HG03025 (cell line): Measurements from ENCODE around the gene IP6K2.
"Not testable (repeated sequence)": the region's sequence is repeated elsewhere in the genome, so short reads cannot be mapped to it uniquely, and the experiment has no call there.

Experiments used
- ATAC-seq: cut with Tn5 transposase; IDR thresholded peaks from one replicate; pipeline ENCODE4 v1.9.1; 2021; ENCODE audit warnings: mild to moderate bottlenecking, moderate library complexity; ENCODE audit not compliant: unreplicated experiment, low FRiP score

Gene IP6K2

DNA sequence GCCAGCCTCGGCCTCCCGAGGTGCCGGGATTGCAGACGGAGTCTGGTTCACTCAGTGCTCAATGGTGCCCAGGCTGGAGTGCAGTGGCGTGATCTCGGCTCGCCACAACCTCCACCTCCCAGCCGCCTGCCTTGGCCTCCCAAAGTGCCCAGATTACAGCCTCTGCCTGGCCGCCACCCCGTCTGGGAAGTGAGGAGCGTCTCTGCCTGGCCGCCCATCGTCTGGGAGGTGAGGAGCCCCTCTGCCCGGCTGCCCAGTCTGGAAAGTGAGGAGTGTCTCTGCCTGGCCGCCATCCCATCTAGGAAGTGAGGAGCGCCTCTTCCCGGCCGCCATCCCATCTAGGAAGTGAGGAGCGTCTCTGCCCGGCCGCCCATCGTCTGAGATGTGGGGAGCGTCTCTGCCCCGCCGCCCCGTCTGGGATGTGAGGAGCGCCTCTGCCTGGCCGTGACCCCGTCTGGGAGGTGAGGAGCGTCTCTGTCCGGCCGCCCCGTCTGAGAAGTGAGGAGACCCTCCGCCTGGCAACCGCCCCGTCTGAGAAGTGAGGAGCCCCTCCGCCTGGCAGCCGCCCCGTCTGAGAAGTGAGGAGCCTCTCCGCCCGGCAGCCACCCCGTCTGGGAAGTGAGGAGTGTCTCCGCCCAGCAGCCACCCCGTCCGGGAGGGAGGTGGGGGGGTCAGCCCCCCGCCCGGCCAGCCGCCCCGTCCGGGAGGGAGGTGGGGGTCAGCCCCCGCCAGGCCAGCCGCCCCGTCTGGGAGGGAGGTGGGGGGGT, 16.9 kb upstream of the IP6K2 start:
- ATAC-seq, result not testable (repeated sequence)

DNA sequence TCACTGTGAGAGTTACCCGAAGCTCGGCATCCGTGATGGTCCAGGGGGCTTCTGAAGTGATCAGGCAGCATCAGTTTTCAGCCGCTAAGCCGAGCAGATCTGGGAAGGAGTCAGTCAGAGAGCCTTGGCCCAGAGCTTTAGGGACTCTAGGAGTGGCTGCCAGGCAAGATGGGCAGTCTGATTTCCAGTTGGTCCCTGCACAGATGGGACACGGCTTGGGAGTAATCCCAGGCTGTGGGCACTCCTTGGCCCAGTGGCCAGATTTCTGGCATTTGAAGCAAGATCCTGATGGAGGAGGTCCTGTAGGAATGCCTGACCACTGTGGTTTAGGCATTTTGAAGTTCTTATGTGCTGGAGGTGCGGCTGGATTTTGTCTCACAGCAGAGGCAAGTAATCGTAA, 10.5 kb upstream of the IP6K2 start:
- no peak for ATAC-seq

DNA sequence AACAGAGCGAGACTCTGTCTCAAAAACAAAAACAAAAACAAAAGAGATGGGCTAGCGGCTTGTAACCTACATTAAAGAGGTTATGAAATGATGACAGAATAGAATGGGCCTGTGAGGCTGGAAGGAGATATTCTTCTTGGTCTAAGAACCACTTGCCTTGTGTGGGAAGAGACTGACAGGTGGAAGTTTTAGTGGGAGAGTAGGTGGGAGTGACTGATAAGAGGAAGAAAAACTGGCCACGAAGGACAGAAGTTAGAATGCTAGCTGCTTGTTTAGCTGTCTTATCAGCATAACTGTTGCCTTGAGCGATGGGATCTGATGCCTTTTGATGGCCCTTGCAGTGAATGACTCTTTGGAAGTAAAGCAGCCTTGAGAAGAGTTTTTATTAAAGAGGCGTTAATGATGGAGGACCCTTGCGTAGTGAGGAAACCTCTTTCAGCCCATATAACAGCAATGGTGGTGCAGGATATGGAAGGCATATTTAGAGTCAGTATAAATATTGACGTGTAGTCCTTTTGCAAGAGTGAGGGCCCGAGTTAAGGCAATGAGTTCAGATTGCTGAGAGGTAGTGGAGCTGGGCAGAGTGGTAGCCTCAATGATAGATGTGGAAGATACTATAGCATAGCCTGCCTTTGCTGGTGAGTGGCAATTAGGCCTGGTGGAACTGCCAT, 8.3 kb upstream of the IP6K2 start:
- not testable (repeated sequence) for ATAC-seq

DNA sequence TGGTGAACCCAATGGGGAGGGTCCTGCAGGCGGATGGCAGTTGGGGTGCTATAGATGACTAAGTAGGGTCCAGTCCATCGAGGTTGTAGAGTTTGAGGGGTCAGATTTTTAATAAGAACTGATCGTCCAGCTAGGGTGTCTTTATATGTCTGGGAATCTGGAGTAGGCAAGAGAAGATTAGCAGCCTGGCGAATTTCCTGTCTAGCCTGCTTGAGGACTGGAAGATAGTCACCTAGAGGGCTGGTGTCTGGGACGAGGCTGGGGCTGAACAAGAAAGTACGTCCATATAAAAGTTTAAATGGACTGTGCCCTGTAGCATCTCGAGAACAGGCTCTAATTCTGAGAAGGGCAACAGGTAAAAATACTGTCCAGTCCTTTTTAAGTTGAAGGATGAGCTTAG, 6.7 kb upstream of the IP6K2 start:
- ATAC-seq, result no peak

DNA sequence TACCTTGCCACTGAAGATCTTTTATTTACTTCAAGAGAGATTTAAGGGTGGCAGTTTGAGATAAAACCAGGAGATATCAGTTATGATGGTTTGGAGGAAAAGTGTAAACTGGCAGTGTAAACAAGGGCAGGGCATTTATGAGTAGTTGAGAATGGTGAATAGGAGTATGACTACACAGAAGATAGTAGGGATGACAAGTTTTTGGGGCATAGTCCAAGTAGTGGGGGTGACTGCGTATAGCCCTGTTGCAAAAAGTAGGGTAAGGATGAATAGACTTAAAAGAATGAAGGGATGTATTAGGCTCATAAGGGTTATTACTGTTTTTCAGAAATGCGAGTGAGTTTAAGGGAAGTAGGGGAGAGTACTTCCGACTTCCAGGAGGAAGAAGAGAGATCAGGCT, 6.3 kb upstream of the IP6K2 start:
- not testable (repeated sequence) for ATAC-seq

DNA sequence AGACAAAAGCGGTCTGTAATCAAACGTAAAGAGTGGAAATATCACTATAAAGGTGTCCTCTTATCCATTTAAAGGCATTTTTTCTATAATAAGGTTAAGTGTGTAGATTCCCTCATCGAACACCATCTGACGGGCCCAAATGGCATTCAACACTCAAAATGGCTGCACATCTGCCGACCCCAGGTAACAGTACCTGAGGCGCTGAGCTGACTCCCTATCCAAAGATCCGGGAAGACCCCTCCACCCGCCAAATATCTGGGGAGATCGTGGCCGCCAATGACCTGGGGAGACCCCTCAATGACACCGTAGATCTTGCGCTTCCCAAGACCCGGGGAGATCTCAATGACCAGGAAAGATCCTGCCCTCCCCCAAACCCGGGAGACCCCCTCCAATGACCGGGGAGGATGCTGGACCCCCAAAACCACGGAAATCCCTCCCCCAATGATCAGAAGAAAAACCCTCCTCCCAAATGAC, 476 bp downstream of the IP6K2 start:
- ATAC-seq, result no peak

DNA sequence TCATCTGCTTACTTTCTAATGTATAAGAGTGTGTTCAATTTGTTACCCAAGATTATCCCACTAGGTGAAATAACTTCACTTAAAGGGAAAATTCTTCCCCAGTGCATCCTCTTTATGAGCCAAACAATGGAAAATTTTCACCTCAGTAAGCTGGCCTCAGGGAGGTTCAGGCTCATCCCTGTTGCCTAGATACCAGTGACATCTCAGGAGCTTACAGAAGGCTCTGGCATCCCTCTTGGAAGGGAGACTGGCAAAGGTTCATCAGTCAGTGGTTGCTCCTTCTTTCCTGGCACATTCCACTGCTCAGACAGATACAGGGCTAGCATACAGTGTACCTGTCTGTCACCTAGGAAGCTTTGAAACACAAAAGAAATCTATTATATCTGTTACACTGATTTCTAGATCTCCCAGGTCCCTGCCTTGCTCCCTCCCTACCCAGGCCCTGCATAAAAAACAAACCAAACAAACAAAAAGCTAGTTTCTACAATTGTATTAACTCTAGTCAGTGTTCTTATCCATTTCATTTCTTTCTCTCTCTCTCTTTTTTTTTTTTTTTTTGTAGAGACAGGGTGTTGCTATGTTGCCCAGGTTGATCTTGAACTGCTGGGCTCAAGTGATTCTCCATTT, 1.7 kb downstream of the IP6K2 start:
- ATAC-seq, result no peak

DNA sequence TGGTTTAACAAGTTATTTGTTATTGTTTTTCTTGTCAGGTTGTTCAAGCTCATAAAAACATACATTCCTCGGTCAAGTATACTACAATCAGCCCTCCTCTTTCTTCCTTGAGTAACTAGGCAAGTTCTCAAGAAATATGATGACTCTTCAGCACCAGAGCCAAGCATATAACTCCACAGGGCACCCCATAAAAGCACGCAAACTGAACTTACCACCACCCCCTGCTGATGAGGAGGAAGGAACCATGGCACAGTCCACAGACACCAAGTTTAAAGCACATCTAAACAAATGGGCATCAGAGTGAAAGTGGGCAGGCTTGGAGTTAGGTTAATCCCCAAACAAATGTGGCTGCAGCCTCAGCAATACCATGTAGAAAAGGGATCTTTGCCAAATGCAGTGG, 5.3 kb downstream of the IP6K2 start:
- no peak for ATAC-seq

DNA sequence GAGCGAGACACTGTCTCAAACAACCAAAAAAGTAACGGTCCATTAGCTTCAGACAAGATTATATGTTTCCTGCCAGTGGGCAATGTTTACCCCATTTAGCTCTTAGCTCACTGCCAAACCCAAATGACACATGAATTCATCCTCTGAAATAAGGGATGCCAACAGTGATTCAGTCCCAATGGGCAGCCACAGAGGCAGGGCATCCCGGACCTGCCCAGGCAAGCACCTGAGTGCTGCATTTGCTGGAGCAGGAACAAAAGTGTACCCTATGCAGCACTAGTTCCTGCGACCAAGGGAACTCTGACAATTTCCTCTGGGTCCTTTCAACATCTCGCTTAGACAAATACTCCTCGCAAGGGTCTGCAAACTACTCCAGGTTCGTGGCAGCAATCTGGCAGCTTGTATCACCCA, 8.0 kb downstream of the IP6K2 start:
- no peak for ATAC-seq

DNA sequence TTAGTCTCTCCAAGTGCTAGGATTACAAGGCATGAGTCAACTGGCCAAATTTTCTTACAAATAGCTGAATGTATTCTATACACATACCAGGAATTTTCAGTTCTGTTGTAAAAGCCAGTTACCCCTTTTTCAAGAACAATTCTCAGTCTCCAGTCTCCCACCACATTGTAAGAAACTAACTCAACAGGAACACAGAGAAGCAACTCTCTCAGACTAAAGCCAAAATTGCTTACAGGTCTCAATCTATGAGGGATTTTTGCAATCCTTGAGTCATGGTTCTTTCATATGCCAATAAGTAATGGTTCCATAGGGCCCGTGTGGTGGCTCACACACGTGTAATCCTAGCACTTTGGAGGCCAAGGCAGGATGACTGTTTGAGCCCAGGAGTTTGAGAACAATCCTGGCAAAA, 8.5 kb downstream of the IP6K2 start:
- no peak for ATAC-seq

DNA sequence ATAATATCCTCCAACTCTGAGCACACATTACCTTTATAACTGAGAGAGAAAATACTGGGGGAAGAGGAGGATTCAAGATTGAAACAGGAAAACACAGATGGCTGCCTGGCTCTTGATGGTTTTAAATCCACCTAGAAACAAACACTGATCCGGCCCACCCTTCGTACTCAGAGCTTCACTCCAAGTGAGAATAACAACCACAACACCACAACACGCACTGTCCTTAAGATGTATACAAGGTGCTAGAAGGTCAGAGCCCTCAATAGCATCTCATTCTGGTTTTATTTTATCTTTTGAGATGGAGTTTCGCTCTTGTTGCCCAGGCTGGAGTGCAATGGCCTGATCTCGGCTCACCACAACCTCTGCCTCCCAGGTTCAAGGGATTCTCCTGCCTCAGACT, 9.9 kb downstream of the IP6K2 start:
- no peak for ATAC-seq

DNA sequence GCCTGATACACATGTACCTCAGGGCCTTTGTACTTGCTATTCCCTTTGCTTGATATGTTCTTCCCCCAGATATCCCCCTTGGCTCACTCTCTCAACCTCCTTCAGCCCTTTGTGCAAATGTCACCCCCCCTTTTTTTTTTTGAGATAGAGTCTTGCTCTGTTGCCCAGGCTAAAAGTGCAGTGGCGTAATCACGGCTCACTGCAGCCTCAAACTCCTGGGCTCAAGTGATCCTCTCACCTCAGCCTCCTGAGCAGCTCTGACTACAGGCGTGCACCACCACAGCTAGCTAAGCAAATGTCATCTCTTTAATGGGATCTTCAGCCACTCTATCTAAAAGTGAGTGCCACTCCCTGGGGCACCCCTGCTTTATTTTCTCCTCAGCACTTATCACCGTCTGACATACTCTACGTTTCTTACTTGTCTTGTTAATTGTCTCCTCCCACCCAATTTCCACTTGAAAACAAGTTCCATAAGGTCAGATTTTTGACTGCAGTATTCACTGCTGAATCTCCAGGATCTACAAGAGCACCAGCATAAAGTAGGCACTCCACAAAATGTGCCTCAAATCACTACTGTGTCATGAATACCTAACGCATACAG, 14.6 kb downstream of the IP6K2 start:
- no peak for ATAC-seq

DNA sequence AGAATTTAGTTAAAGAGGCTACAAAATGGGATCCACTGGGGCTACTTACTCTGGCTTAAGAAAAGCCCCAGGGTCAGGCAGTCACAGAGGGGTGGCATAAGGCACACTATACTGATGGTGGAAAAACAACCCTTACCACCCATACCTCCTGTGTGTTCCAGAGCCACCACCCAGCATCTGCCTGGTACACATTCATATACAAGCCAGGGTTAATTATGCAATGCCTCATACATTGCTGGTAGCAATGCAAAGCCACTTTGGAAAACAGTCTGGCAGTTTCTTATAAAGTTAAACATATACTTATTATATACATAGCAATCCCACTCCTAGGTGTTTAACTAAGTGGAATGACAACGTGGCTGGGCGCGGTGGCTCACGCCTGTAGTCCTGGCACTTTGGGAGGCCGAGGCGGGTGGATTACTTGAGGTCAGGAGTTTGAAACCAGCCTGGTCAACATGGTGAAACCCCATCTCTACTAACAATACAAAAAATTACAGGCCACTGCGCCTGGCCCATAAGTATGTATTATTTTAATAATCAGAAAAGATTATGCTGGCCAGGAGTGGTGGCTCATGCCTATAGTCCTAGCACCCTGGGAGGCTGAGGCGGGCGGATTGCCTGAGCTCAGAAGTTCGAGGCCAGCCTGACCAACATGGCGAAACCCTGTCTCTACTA, 16.2 kb downstream of the IP6K2 start:
- ATAC-seq, result no peak

DNA sequence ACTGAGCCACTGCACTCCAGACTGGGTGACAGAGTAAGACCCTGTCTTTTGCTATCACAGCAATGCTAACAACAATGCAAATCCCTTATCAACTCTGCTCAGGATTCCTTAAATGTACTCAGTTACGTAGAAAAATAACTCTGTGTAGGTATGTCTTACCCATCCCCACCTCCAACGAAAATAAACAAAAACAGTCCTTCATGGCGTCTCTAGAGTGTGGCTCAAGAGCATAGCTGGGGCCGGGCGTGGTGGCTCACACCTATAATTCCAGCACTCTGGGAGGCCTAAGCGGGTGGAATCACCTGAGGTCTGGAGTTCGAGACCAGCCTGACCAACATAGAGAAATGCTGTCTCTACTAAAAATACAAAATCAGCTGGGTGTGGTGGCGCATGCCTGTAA, 18.1 kb downstream of the IP6K2 start:
- ATAC-seq, result no peak

DNA sequence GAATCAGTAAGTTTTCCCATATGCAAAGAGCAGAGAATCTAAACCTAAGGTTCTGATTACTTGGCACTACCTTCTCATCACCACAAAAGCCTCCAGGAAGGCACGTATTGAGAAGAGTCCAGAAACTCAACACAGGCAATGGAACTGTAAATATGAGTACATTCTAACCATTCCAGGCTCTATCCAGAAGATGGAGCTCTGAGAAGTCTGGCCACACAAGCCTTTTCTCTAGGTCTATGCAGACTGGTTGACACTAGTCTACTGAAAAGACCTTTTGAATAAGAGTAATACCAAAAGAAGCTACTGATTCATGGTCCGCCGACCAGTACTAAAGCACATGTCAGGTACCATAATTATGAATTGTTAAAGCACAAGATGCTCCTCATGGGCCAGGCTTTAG, 19.1 kb downstream of the IP6K2 start:
- no peak for ATAC-seq

DNA sequence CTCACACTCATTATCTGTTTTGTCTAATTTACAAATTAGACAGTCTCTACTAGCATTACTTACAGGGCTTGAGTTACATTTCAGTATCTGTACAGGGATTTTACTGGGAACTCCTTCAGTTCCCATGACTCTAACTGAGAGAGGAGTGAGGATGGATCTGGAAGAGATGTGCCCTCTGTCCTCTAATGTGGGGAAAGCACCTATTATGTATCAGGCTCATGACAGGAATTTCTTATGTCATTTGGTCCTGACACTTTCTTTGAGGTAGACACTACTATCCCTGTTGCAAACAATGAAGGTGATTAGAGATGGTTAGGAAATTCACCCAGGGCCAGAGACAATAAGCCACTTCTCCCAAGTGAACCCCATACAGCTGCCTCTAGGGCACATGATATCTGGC, 20.4 kb downstream of the IP6K2 start:
- ATAC-seq, result no peak

DNA sequence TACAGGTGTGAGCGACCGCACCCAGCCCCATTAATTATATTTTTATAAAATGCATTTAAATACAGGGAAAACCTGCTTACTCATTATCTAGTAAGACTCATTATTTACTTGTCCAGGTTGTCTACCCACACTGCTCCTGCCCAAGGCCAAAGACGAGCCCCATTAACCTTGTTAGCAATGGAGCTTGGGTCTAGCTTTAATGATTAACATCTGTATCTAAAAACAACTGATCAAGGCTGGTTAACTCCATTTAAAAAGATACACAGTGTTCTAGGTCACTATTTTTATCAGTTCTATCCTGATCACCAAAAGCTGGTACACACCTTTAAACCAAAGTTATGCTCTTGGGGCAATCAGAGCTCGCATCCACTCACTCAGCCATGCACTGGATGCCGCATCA, 20.9 kb downstream of the IP6K2 start:
- no peak for ATAC-seq

DNA sequence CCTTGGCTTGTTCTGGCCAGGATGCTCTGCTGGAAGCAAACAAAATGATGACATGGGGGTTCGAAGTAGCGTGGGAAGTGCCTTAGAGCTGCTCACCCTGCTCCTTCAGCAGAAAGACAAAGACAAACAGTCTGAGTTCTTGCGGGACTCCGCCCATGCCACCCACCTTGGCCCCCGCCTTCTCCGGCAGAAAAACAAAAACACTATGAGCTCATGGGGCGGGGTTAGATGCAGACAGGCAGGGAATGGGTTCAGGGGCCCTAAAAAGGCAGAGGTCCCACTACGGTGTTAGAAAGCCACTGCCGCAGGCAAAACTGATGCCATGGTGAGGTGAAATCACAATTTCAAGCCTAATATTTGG, 21.6 kb downstream of the IP6K2 start:
- ATAC-seq, result no peak

DNA sequence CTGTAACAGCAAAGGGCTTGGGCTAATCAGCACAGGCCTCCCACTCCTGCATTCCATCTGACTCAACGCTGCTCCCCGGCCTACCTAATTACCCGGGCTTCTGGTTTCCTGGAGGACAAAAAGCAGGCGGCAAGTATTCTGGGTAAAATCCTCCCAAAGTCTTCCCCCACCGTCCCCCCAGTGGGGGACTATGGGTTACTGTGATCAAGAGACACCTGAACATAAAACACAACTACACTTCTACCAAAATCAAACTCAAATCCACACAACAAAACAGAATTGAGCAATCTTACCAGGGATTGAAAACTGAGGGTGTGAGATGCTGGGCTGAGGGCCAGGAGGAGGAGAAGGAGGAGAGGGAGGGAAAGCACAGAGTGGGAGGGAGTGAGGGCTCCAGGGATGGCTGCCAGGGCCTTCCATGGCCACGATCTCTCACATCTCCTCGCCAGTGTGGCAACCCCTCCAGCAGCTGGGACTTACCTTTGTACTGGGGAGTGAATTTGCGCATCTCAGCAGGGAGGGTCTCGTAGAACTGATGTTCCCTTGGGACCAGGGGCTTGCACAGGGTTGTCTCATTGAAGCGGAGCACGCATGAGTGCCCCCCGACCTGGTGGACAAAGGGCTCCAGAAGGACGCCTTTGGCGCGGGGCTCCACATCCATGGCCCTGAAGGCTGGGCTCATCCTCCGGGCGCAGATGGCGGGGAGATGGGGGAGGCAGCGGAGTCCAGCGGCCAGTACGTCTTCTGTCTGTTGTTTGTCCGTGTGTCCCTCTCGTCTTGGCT, 22.2 kb downstream of the IP6K2 start:
- no peak for ATAC-seq

DNA sequence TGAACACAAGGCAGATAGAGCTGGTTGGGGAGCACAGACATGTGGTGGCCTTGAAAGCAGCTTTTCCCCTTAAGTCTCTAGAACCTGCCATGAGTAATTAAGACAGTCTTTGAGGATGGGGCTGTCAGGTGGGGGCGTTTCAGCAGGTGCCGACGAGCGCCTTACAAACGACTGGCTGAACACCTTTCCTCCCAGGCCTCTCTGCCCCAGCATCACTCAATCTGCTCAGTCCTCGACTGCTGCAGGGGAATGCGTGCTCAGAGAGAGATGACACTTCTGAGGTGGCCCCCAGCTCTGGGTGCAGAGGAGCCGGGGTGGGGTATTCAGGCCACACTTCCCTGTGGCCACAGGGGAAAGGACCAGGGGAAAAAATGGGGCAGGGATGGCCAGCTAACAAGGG, 23.2 kb downstream of the IP6K2 start:
- ATAC-seq, result no peak
